GM21367 (cell line): ENCODE data around the gene SGCG.

ENCODE experiments used
- ATAC-seq: cut with Tn5 transposase; IDR thresholded peaks from one replicate; pipeline ENCODE4 v1.9.1; 2021; ENCODE audit not compliant: unreplicated experiment

SGCG gene

DNA sequence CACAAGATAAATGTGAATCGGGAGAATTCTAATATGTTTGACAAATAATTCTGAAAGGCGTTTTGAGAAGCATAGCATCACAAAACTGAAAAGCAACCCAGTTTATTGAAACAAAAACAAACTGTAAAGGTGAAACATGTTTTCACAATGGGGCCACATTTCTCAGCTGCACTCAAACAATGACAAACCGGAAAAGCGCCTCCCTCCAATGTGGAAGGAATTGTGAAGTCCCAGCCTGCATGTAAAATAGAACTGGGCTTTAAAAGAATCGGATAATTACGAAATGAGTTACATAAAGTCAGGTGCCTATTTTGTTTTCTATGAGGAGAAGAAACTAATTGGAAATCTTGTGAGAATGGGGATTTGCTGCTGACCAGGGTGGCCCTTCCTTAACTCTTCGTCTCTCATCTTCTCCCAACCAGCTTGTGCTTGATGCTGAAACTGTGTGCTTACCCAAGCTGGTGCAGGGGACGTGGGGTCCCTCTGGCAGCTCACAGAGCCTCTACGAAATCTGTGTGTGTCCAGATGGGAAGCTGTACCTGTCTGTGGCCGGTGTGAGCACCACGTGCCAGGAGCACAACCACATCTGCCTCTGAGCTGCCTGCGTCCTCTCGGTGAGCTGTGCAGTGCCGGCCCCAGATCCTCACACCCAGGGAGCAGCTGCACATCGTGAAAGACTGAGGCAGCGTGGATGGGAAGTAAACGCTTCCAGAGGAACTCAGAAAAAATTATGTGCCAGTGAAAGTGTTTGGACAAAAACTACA is 143.3 kb downstream of the SGCG start:
- ATAC-seq = no peak

- ATAC-seq = no peak
Observed at GRCh38 chr13:23325191-23325590, 144.4 kb downstream of the SGCG start.

GRCh38 chr13:23330356-23330755 is 149.6 kb downstream of the SGCG start:
- ATAC-seq = no peak

DNA sequence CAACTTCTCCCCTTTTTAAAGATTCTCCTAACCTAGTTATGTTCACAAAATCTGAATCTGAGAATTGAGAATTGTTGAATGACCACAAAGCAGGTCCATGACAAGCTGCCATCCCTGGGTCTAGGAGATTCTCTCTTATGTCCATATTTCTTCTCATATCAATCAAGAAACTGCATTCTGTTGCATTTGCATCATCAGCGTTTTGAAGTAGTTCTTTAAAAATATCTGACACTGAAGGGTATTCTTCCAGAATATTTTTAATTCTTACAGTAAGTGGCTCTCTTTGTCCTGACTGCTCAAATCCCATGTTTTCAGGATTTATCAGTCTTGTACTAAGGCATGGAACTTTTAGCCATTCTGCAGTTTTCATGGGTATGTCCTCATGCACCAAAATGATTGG is 158.4 kb downstream of the SGCG start:
- ATAC-seq = no peak

DNA sequence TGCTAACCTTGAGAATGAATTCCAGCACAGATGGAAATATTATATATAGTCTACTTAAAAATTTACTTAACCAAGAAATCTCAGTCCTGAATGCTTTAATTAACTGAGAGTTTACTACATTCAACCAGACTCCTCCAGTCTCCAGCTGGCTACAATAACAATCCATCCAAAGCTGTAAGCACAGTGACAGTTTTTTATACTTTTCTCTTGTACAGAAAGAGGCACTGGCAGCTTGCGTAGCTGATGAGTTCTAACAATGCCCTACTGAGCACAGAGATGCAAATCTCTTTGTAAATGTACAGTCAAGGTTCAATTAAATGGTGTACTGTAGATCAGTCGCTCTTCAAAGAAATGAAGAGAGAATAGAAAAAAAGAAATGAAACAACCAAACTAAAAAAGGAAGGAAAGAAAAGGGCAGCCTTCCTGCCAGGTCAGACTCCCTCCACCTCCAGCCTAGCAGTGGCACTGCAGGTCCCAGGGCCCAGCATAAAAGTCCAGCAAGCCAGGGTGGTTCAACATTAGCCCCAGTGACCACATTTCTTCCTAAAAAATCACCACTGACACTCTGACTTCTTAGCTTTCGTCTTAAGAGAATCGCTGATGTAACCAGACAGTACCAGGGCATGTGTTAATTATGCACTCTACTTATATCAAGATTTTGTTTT is 164.3 kb downstream of the SGCG start:
- no peak for ATAC-seq

DNA sequence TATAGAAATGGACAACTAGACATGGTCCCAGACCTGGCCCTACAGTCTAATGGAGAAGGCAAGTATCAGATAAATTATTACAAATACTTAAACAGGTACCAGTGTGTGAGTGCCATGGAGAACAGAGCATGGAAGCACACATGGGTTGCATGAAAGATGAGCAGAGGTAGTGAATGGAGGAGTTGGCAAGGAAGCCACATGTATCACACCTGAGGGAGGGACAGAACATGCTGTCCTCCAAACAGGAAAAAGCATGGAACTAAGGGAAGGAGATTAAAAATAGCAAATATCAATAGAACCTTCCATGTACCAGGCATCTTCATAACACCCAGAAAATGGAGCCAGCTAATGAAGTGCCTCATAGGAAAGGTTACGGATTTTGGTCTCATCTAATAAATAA is 166.8 kb downstream of the SGCG start:
- no peak for ATAC-seq

GRCh38 chr13:23348262-23349127 is 167.7 kb downstream of the SGCG start:
- ATAC-seq = no peak

DNA sequence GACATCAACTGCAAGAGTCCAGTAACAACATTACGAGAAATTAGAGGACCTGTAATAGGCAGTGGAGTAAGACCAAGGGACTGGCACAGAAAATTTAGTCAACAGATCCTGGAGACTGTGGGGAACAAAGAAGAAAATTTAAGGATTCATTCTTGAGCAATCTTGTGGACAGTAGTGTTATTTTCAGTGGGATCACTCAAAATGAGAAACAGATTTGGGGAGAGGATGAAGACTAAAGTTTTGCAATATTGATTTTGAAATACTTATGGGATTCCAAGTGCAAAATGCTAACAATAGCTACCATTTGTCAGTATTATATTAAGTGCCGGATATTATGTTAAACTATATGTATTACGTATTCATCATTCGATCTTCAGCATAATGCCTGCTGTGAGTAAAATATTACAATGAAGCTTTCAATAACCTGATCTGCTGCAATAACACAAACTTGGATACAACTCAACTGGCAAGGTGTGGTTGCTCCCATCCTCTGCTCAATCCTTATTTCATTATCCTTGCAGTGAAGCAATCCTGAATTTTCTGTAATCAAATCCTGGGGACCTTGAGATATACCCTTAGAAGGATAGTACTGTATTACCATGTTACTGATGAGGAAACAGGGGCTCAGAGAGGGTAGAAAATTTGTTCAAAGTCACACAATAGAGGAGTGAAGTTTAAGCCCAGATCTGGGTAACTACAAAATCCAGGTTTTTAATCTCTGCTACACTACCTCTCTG is 168.6 kb downstream of the SGCG start:
- no peak for ATAC-seq

DNA sequence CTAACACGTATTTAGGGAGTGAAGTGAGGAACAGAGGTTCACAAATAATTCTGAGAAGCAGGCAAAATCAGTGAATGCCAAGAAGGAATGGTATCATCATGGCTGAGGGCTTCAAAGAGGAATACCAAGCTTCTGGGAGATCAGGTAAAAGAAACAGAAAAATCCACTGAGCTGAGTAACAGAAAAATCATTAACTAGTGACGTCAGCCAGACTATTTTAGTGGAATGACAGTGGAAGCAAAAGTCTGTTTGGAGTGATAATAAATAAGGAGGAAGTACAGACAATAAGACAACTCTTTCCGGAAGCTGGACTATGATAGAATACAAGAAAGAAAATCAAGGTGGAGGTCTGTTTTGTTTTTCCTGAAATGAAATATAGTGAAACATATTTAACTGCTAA is 169.2 kb downstream of the SGCG start:
- no peak for ATAC-seq

DNA sequence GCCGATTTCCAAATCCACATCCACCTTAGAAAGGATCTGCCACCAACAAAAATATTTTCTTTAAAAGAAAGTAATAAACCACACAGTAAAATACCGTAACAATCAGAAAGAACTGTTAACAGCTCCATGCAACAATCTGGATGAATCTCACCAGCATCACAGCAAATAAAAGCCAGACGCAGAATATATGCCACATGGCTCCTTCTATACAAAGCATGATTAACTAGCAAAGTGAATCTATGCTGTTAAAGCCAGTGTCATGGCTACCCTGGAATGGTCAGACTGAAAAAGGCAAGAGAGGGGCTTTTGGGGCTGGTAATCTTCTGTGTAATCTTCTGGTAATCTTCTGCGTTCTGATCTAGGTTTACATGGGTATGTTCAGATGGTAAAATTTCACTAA is 171.4 kb downstream of the SGCG start:
- no peak for ATAC-seq

DNA sequence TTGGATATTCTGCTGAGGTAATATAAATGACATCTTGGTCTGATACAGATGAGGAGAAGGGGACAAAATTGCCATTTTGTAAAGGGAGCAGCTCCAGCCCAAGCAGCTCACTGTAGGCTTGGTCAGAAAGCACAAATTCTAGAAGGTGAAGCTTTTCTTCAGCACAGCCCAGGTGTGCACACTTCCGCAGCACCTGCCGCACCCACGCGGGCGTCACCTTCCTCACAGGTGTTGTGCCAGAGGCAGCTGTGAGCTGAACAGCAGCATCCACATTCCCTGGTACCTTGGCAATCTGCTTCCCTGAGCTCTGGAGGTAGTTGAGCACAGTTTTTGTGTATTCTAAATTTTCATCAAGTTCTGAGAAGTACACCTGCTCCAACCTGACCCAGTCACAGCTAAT is 173.7 kb downstream of the SGCG start:
- no peak for ATAC-seq

DNA sequence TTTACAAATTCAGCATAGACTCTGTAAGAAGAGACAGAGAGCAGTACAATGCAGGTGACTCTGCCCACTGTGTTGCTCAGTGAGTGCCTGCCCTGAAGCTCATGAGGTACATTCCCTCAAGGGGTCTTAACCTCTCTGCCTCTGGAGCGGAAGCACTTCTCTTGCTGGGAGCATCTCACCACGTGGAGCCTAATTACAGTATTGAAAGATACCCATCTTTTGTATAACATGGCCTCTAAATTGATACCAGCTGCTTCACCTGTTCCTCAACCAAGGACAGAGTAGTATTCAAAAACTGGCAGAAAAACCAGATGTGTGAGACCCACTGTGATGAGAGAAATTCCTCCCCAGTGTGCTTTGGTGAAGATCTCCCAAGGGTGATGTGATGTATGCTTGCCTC is 175.6 kb downstream of the SGCG start:
- ATAC-seq = no peak

- no peak for ATAC-seq
Observed at GRCh38 chr13:23357349-23357748, 176.6 kb downstream of the SGCG start.

DNA sequence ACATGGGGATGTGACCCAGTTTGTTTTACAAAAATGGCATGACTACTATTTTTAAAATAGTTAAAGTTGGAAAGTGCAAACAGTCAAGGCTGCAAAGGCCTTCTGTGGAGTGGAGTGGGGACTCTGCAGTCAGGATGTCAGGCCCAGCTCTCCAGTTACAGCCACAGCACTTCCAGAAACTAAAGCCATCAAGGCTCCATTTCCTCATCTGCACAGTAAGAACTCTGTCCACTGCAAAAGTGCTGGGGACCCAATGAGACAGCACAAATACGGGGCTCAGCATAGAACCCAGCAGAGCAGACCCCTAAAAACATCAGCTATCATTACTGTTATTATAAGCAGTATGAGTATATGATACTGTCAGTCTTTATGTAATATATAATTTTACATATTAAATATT is 179.1 kb downstream of the SGCG start:
- no peak for ATAC-seq

- no peak for ATAC-seq
Observed at GRCh38 chr13:23365652-23366051, 184.9 kb downstream of the SGCG start.

DNA sequence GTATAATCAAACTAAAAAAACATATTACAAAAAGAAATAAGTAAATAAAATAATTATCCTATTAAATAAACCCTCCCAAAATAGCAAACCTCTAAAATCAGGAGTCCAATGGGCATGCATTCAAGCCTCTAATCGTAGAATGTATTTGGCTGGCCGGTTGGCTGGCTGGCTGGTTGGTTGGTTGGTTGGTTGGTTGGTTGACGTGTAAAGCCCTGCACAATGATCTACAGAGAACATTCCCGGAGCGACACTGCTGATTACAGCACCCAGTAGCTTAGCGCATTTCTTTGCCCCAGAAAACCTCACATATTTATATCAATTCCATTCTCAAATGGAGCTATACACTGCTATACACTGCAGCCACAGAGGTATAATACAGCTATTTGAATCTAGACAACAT is 187.1 kb downstream of the SGCG start:
- ATAC-seq = no peak

DNA sequence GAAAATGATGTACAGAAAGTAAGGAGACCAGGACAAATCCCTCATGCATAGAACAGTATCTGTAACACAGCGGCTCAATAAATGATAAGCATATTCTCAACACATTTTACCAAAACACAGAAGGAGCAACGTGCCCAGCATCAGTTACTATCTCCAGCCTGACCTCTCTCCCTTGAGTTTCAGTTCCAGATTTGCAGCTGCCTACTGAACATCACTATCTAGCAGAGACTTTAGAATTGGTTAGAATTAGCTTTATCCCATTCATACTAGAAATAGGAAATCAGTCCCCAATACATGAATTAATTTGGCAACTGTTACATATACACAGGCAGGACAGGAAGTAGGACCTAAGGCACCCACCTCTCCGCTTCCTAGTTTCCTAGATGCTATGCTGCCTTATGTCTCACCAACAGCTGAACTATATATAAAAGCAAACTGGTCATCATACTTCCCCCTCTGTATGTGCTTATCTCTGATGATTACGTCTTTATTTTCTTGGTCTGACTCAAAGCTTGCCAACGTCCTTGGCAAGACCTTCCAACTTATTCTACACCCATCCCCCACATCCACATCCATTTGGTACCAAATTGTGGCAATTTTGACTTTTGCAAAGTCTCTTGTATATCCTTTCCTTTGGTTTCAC is 191.6 kb downstream of the SGCG start:
- ATAC-seq = no peak
